Adrenal gland (tissue), 5 donors: ENCODE results near the gene DDO.

Source experiments
- POLR2A ChIP-seq, 2 donors: fragments of 450-650 bp; IDR thresholded peaks; one replicate each; pipeline ENCODE4 v1.6.1; 2017; ENCODE audit warnings: antibody characterized with exemption in 2 of 2, mild to moderate bottlenecking in 2 of 2, moderate library complexity in 1 of 2
- TF ChIP-seq, protein P1 (sequence below), 6 experiments: fragments of 450-650 bp in 4 of 6; fragments of 200-600 bp in 2 of 6; sonication (generic) in 1 of 6; IDR thresholded peaks; 1 replicate in 5 of 6; 2 replicates in 1 of 6; pipeline versions ENCODE4 v1.5.1 to v1.8.0; 2016 to 2021; ENCODE audit warnings: antibody characterized with exemption in 6 of 6, mild to moderate bottlenecking in 2 of 6, moderate library complexity in 1 of 6
- donor health status: DM: no; HTN: no; CAD: no.

DNA sequence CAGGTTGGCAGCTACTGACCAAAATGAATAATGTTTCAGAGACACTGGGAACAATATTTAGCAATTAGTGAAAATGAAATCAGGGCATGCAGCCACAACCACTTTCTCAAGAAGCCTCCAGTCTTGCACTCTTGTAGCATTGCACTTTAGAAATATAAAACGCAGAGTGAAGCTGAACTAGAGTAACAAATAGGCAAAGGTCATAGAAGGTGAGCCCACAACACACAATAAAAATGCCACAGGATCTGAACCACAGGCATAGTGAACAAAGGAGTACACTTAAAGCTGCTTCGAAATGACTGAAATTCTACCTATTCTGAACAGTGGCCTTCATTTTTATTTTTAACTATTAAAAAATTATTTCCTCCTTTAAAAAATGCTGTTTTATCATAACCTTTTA is 25.0 kb downstream of the DDO start:
- TF ChIP-seq, protein P1, sequence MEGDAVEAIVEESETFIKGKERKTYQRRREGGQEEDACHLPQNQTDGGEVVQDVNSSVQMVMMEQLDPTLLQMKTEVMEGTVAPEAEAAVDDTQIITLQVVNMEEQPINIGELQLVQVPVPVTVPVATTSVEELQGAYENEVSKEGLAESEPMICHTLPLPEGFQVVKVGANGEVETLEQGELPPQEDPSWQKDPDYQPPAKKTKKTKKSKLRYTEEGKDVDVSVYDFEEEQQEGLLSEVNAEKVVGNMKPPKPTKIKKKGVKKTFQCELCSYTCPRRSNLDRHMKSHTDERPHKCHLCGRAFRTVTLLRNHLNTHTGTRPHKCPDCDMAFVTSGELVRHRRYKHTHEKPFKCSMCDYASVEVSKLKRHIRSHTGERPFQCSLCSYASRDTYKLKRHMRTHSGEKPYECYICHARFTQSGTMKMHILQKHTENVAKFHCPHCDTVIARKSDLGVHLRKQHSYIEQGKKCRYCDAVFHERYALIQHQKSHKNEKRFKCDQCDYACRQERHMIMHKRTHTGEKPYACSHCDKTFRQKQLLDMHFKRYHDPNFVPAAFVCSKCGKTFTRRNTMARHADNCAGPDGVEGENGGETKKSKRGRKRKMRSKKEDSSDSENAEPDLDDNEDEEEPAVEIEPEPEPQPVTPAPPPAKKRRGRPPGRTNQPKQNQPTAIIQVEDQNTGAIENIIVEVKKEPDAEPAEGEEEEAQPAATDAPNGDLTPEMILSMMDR (IDR thresholded peaks at IDR 0.05) = no peak
- TF ChIP-seq POLR2A (IDR thresholded peaks at IDR 0.05) = no peak
